ENCODE results near the gene RPRD1A.

Gene RPRD1A

GRCh38 chr18:35972197-35973000 lies 95.0 kb downstream of the RPRD1A start, which contains the start of gene RMP24:
Gene RMP24 (plus strand): TSS chr18:35972679.
- in situ Hi-C loops (cut with MboI; ENCODE audit: low sequenced_read_pairs) = no loop called here

DNA sequence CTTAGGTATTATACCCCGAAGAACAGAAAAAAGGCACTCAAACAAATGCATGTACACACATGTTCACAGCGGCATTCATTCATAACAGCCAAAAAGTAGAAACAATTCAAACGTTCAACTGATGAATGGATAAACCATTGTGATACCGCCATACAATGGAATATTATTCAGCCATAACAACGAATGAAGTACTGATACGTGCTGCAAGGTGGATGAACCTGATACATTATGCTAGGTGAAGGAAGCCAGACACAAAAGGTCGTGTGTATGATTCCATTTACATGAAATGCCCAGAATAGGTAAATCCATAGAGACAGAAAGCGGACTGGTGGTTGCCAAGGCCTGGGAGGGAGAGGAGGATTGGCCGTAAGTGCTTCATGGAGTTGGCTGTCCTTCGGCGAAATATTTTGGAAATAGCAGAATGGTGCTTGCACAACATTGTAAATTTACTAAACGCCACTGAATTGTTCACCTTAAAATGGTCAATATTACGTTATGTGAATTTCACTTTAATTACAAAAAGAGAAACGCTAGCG lies 95.6 kb downstream of the RPRD1A start:
- in situ Hi-C loops (cut with MboI; ENCODE audit: low sequenced_read_pairs) = no loop called here

DNA sequence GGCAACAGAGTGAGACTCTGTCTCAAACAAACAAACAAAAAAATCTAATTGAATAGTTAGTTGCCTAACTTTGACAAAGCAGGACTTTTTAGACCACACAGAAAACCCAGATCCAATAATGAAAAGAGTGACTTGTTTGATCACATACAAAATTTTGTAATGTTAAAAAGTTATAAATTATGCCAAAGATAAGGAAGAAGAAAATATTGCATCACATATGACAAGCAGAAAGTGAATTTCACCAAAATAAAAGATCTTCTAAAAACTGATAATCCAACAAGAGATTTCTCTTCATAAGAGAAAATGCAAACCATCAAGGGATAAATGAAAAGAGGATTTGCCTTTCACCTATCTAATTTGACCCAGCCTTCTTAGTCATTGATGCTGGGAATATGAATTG lies 97.7 kb downstream of the RPRD1A start:
- in situ Hi-C loops (cut with MboI; ENCODE audit: low sequenced_read_pairs) = loop anchor here (10.0 kb wide), 1 partner anchor 555 kb away; no protein-coding TSS in a partner anchor

DNA sequence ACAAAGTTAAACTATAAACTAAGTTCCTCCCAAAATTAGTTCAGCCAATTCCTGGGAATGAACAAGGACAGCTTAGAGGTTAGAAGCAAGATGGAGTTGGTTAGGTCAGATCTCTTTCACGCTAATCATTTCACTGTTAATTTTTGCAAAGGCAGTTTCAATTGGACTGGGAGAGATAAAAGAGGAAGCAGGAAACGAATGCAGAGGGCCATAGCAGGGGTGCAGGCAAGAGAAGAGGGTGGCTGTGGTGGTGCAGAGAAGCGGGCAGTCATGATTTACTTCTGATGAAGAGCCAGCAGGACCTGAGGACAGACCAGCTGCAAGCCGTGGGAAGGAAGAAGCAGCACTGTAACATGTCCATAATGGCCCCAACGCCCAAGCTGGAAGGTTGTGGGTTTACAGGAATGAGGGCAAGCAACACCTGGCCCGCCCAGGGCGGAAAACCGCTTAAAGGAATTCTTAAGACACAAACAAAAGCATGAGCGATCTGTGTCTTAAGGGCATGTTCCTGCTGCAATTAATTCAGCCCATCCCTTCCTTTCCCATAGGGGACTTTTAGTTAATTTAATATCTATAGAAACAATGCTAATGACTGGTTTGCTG lies 99.0 kb downstream of the RPRD1A start:
- in situ Hi-C loops (cut with MboI; ENCODE audit: low sequenced_read_pairs) = loop anchor here (10.0 kb wide), 1 partner anchor 554 kb away; no protein-coding TSS in a partner anchor

DNA sequence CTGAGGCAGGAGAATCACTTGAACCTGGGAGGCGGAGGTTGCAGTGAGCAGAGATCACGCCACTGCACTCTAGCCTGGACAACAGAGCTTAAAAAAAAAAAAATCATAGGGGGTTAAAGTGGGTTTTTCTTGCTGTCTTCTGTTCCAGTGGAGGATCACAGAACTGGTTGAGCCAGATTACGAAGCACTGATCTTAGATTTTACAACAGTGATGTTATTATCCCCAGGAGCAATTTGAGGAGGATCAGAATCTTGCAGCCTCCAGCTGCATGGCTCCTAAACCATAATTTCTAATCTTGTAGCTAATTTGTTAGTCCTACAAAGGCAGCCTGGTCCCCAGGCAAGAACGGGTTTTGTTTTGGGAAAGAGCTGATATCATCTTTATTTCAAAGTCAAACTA lies 99.5 kb downstream of the RPRD1A start:
- in situ Hi-C loops (cut with MboI; ENCODE audit: low sequenced_read_pairs) = loop anchor here (10.0 kb wide), 1 partner anchor 553 kb away; no protein-coding TSS in a partner anchor

GRCh38 chr18:35964319-35964718 lies 103.0 kb downstream of the RPRD1A start:
- in situ Hi-C loops (cut with MboI; ENCODE audit: low sequenced_read_pairs) = loop anchor here (10.0 kb wide), 1 partner anchor 550 kb away; no protein-coding TSS in a partner anchor

DNA sequence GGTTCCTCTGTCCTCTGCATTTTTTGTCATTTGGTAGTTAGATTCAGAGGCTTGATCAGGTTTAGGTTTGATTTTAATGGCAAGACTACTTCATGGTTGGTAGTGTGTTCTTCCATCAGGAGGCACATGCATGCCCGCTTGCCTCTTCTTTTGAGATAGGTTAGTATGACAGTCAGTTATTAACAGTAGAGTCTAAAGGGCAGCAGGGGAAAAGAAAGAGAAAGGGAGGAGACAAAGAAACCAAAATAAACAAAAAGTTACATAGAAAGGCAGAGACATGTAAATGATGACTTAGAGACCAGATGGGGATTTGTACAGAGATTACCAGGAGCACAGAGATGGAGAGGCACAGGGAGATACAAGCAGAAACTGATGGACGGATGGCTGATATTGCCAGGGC lies 105.0 kb downstream of the RPRD1A start:
- in situ Hi-C loops (cut with MboI; ENCODE audit: low sequenced_read_pairs) = loop anchor here (10.0 kb wide), 1 partner anchor 548 kb away; no protein-coding TSS in a partner anchor

GRCh38 chr18:35956226-35956625 lies 111.1 kb downstream of the RPRD1A start:
- in situ Hi-C loops (cut with MboI; ENCODE audit: low sequenced_read_pairs) = no loop called here

GRCh38 chr18:35953688-35954087 lies 113.7 kb downstream of the RPRD1A start:
- in situ Hi-C loops (cut with MboI; ENCODE audit: low sequenced_read_pairs) = no loop called here

DNA sequence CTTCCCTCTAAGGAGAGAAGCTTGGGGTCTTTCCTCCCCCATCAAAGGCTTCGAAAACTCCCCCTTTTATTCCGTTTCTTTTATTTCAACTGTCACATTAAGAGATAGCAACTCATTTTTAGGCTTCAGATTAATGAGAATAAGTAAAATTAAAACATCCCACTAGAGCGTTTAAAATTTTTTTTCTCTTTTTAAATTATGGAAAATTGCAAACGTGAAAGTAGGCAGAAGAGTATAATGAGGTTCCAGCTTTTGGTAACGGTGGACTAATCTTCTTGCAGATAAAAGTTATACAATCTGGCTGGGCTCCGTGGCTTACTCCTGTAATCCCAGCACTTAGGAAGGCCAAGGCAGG lies 116.8 kb downstream of the RPRD1A start:
- in situ Hi-C loops (cut with MboI; ENCODE audit: low sequenced_read_pairs) = no loop called here

DNA sequence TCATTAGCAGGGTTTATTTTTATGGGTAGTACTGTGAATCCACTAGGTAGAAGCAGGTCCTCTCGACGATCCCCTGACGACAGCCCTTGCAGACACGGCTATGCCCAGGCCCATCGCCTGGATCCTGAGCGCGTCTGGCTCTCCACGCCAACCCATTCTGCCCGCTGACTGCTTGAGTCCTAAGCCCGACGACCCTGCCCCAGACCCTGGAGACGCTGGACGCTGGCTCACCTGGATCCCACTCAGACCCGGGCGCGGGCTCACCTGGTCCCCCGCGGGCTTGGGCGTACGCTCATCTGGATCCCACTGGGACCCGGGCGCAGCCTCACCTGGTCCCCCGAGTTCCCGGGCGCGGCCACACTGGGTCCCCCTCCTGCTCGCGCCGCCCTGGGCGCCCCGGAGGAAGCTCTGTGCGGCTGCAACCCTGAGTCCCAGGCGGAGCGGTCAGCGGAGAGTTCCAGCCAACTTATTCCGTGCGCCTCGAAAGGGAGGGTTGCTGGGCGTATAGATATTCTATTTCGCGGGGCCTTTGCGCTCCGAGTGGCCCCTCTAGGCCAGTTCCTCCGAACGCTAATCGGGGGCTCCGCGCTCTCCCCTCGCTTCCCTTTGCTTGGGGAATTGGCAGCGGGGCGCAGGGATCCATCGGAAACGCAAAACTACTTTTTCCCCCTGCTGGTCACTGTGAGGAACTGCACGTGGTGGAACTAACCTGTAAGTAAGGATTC lies 117.3 kb downstream of the RPRD1A start:
- in situ Hi-C loops (cut with MboI; ENCODE audit: low sequenced_read_pairs) = loop anchor here (25.0 kb wide), 1 partner anchor 188 kb away; no protein-coding TSS in a partner anchor

- in situ Hi-C loops (cut with MboI; ENCODE audit: low sequenced_read_pairs) = loop anchor here (25.0 kb wide), 1 partner anchor 187 kb away; no protein-coding TSS in a partner anchor
Observed at GRCh38 chr18:35949090-35949489, 118.3 kb downstream of the RPRD1A start.

DNA sequence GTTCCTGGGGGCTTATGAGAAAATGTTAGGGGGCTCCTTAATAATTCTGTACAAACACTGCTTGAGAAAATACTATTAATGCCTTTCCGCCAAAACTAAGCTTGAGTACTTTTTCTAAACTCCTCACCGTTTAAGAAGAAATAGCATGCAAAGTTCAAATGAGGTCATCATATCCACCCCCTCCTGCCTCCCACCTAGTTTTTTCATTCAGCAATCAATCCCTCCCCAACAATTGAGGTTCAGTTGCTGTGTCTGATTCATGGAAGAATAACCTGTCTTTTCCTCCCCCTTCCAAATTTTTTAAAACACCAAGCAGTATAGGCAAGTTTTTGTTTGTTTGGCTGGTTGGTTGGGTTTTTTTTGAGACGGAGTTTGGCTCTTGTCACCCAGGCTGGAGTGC lies 119.3 kb downstream of the RPRD1A start:
- in situ Hi-C loops (cut with MboI; ENCODE audit: low sequenced_read_pairs) = loop anchor here (25.0 kb wide), 1 partner anchor 186 kb away; no protein-coding TSS in a partner anchor

DNA sequence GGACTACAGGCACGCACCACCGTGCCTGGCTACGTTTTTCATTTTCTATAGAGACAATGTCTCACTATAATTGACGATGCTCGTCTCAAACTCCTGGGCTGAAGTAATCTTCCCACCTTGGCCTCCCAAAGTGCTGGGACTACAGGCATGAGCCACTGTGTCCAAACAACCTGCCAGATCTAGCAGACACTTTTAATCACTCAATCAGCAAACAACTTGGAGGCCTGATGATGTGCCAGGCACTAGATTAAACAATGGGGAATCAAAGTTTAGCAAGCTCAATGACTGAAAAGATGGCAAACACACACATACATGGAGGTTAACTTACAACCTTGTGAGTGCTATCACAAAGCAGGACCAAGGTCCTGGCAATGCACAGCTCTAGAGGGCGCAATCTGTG lies 124.7 kb downstream of the RPRD1A start:
- in situ Hi-C loops (cut with MboI; ENCODE audit: low sequenced_read_pairs) = loop anchor here (25.0 kb wide), 1 partner anchor 180 kb away; no protein-coding TSS in a partner anchor

DNA sequence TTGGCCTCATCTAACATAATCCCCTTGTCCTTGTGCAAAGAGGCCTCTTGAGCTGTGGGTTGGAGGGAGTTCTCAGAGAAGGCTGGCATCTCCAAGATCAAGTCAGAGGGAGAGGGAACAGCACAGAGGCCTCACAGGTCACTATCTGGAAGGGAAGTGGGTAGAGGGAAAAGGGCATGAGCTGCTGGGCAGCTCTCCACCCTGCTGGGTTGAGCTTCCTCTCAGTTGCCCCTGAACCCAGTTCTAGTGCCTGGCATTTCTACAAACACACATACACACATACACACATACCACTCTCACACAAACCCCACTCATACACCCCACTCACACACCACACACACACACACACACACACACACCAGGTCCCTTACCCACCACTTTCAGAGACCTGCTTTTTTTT lies 125.2 kb downstream of the RPRD1A start:
- in situ Hi-C loops (cut with MboI; ENCODE audit: low sequenced_read_pairs) = loop anchor here (25.0 kb wide), 1 partner anchor 180 kb away; no protein-coding TSS in a partner anchor

- in situ Hi-C loops (cut with MboI; ENCODE audit: low sequenced_read_pairs) = loop anchor here (25.0 kb wide), 1 partner anchor 179 kb away; no protein-coding TSS in a partner anchor
Observed at GRCh38 chr18:35941299-35941698, 126.1 kb downstream of the RPRD1A start.

Measured in HL-60/S4 treated with retinoic acid at 250 ng/mL for 4 days and 3 days (cell line).